Measurements from ENCODE around the gene AMBRA1.

AMBRA1 gene

GRCh38 chr11:46607516-46607915, 13.7 kb upstream of the AMBRA1 start:
- in situ Hi-C loops (cut with HindIII; ENCODE audit: low pct_unique_long_range_greater_than_20kb, low sequenced_read_pairs), result no loop called here
- TF ChIP-seq JUND (IDR thresholded peaks at IDR 0.05; ENCODE audit: low read depth), result no peak
- DNase-seq (ENCODE audit: low read depth in 1 of 2, low spot score in 1 of 2), result no peak

- TF ChIP-seq JUND (IDR thresholded peaks at IDR 0.05; ENCODE audit: low read depth), result no peak
- in situ Hi-C loops (cut with HindIII; ENCODE audit: low pct_unique_long_range_greater_than_20kb, low sequenced_read_pairs), result no loop called here
- no peak for DNase-seq (ENCODE audit: low read depth in 1 of 2, low spot score in 1 of 2)
Measured at GRCh38 chr11:46604796-46605195, 11.0 kb upstream of the AMBRA1 start.

DNA sequence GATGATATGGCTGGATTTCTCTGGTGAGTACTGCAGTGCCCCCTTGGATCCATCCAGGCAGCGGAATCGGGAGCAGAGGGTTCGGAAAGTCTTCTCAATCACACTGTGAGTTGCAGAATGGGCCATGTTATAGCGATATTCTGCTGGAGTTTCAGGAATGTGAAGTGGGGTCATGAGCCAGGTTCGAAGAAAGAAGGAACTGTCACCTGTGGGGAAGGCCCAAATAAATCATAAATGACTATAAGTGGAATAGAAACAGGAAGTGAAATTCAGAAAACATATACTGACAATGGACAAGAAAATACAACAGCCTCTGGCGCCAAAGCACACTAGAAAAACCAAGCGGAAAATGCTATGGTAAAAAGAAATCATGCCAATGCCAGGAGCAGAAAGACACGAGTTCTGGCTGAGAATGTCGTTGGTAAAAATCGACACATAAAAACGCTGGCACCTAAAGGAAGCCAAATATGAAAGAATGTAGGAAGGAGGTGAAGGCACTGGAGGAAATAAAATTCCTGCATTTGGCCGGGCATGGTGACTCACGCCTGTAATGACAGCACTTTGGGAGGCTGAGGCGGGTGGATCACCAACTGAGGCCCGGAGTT, 10.0 kb upstream of the AMBRA1 start:
- in situ Hi-C loops (cut with HindIII; ENCODE audit: low pct_unique_long_range_greater_than_20kb, low sequenced_read_pairs), result no loop called here
- no peak for DNase-seq (ENCODE audit: low read depth in 1 of 2, low spot score in 1 of 2)
- no peak for TF ChIP-seq JUND (IDR thresholded peaks at IDR 0.05; ENCODE audit: low read depth)

- in situ Hi-C loops (cut with HindIII; ENCODE audit: low pct_unique_long_range_greater_than_20kb, low sequenced_read_pairs), result no loop called here
Measured at GRCh38 chr11:46601129-46601528, 7.3 kb upstream of the AMBRA1 start.

DNA sequence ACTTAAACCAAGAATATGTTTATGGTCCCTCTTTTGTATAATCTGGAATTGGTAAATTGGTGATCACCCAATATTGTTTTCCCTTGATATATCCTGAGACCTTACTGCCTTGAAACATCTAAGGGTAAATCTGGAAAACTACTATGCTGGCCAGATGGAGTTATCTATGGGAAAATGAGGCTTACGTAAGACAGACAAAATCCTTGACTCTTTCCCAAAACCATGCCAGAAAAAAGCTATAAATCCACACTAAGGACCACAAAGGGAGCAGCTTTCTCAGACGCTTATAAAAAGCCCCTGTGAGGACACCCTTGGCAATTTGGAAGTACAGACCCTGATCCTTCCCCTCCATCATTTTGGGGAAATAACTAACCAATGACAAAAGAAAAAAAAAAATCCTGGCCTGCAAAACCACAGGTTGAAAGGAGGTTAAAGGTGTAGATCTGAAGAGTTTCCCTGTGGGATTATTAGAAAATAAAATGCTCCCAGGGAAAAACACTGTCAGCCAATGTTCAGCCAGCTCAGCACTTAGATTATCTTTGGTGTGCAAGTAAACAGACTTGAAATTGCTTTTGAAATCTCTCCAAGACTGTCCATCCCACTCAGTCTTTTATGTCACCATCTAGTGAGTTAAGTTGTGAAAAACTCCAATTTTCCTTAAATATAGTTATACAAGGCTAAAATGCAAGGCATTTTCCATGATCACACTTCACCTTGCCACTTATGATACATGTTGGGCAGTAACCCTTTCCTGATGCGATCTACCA, 6.6 kb upstream of the AMBRA1 start:
- no peak for TF ChIP-seq JUND (IDR thresholded peaks at IDR 0.05; ENCODE audit: low read depth)
- in situ Hi-C loops (cut with HindIII; ENCODE audit: low pct_unique_long_range_greater_than_20kb, low sequenced_read_pairs), result no loop called here
- no peak for DNase-seq (ENCODE audit: low read depth in 1 of 2, low spot score in 1 of 2)

More at GRCh38 chr11:46601129-46601528, 7.3 kb upstream of the AMBRA1 start:
- no peak for TF ChIP-seq JUND (IDR thresholded peaks at IDR 0.05; ENCODE audit: low read depth)
- no peak for DNase-seq (ENCODE audit: low read depth in 1 of 2, low spot score in 1 of 2)

GRCh38 chr11:46599340-46600193, 5.7 kb upstream of the AMBRA1 start:
- DNase-seq (ENCODE audit: low read depth in 1 of 2, low spot score in 1 of 2), result no peak
- in situ Hi-C loops (cut with HindIII; ENCODE audit: low pct_unique_long_range_greater_than_20kb, low sequenced_read_pairs), result no loop called here
- no peak for TF ChIP-seq JUND (IDR thresholded peaks at IDR 0.05; ENCODE audit: low read depth)

- in situ Hi-C loops (cut with HindIII; ENCODE audit: low pct_unique_long_range_greater_than_20kb, low sequenced_read_pairs), result no loop called here
- TF ChIP-seq JUND (IDR thresholded peaks at IDR 0.05; ENCODE audit: low read depth), result no peak
- DNase-seq (ENCODE audit: low read depth in 1 of 2, low spot score in 1 of 2), result no peak
Measured at GRCh38 chr11:46597609-46598219, 3.9 kb upstream of the AMBRA1 start.

DNA sequence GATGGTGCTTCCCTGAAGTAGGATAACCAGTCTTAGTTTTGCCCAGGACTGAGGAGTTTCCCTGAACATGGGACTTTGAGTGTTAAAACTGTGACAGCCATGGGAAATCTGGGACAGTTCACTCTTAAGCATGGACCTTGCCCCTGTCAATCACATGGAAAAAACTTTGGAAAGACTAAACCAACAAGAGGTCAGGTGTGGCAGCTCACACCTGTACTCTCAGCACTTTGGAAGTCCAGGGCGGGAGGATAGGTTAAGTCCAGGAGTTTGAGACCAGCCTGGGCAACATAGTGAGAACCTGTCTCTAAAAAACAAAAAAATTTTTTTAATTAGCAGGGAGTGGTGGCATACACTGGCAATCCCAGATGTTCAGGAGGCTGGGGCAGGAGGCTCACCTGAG, 3.3 kb upstream of the AMBRA1 start:
- in situ Hi-C loops (cut with HindIII; ENCODE audit: low pct_unique_long_range_greater_than_20kb, low sequenced_read_pairs), result no loop called here
- DNase-seq (ENCODE audit: low read depth in 1 of 2, low spot score in 1 of 2), result no peak
- TF ChIP-seq JUND (IDR thresholded peaks at IDR 0.05; ENCODE audit: low read depth), result no peak

DNA sequence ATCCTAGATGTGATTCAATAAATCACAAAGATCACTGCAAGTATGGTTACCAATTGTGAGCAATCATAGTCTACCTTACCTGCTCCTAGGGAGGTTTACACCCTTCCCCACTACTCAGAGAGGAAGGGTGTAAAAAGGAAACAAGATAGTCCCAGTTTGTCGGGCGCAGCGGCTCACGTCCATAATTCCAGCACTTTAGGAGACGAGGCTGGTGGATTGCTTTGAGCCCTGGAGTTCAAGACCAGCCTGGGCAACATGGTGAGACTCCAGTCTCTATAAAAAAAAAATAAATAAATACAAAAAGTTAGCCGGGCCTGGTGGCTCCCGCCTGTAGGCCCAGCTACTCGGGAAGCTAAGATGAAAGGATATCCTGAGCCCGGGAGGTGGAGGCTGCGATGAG, 962 bp upstream of the AMBRA1 start:
- TF ChIP-seq JUND (IDR thresholded peaks at IDR 0.05; ENCODE audit: low read depth), result no peak
- DNase-seq (ENCODE audit: low read depth in 1 of 2, low spot score in 1 of 2), result no peak
- in situ Hi-C loops (cut with HindIII; ENCODE audit: low pct_unique_long_range_greater_than_20kb, low sequenced_read_pairs), result no loop called here

DNA sequence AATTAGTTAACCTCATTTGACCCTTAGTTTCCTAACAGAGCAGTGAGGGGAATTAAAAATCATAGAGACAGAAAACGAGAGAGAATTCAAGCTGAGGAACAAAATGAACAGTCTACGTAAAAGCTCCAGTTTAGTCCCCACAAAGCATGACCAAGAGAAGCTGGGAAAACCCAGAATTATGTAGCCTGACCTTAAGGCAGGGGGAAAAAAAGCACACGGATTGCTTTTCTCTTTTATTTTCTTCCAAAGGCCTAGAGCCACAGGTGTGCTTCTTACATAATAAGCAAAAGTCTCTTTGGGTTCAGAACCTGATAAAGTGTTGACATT, 514 bp upstream of the AMBRA1 start:
- no peak for DNase-seq (ENCODE audit: low read depth in 1 of 2, low spot score in 1 of 2)
- in situ Hi-C loops (cut with HindIII; ENCODE audit: low pct_unique_long_range_greater_than_20kb, low sequenced_read_pairs), result no loop called here
- TF ChIP-seq JUND (IDR thresholded peaks at IDR 0.05; ENCODE audit: low read depth), result no peak

- in situ Hi-C loops (cut with HindIII; ENCODE audit: low pct_unique_long_range_greater_than_20kb, low sequenced_read_pairs), result no loop called here
- no peak for DNase-seq (ENCODE audit: low read depth in 1 of 2, low spot score in 1 of 2)
- TF ChIP-seq JUND (IDR thresholded peaks at IDR 0.05; ENCODE audit: low read depth), result no peak
Measured at GRCh38 chr11:46590740-46591605, 2.9 kb downstream of the AMBRA1 start.

DNA sequence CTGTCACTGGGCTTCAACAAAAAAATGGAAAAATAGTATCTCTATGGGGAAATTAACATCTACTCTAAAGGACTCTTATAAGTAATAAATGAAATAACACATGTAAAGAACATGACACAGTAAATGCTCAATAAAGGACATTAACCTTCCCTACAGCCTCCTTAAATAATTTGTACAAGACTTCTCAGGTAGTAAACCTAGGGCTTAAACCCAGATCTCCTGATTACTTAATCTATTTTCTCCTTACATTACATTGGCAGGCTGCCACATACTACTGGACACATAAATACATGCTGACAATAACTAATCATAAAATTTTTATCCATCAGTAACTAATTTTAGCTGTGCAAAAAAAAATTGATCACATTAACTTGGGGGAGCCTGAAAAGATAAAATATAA, 4.9 kb downstream of the AMBRA1 start:
- TF ChIP-seq JUND (IDR thresholded peaks at IDR 0.05; ENCODE audit: low read depth), result no peak
- in situ Hi-C loops (cut with HindIII; ENCODE audit: low pct_unique_long_range_greater_than_20kb, low sequenced_read_pairs), result no loop called here
- DNase-seq (ENCODE audit: low read depth in 1 of 2, low spot score in 1 of 2), result no peak

Measured in T47D (cell line).